Gastroesophageal sphincter (tissue), 4 donors: ENCODE measurements around the gene ARHGAP44. TPM values are rescaled to one million over a fixed set of nuclear protein-coding genes. Genes with fewer than 3 reads are reported as not detected.

ENCODE experiments used
- ATAC-seq: fragments of 150-250 bp; one replicate; pipeline ENCODE4 v1.9.1; 2016; ENCODE audit warnings: mild to moderate bottlenecking, moderate library complexity
- H3K27ac ChIP-seq, 4 donors: fragments of 200-600 bp; sonication (generic) in 3 of 4; 1 replicate in 3 of 4; 2 replicates in 1 of 4; pipeline ENCODE4 v1.5.1; 2016 to 2019
- H3K27me3 ChIP-seq: fragments of 200-600 bp; sonication (generic); one replicate; pipeline ENCODE4 v1.5.1; 2019
- H3K36me3 ChIP-seq, 2 donors: fragments of 200-600 bp; sonication (generic); one replicate each; pipeline ENCODE4 v1.5.1; 2019; ENCODE audit warnings: control low read depth in 1 of 2
- H3K4me1 ChIP-seq, 3 donors: fragments of 200-600 bp; sonication (generic); 1 replicate in 2 of 3; 2 replicates in 1 of 3; pipeline ENCODE4 v1.5.1; 2016 to 2019; ENCODE audit warnings: control low read depth in 2 of 3
- H3K4me3 ChIP-seq, 2 donors: fragments of 200-600 bp; sonication (generic); one replicate each; pipeline ENCODE4 v1.5.1; 2019; ENCODE audit warnings: mild to moderate bottlenecking in 1 of 2, moderate library complexity in 1 of 2
- H3K9me3 ChIP-seq, 3 donors: fragments of 200-600 bp; sonication (generic); one replicate each; pipeline ENCODE4 v1.5.1; 2017 to 2019; ENCODE audit warnings: control low read depth in 2 of 3
- EP300 ChIP-seq: sonication (generic); formaldehyde crosslinking; IDR thresholded peaks from one replicate; pipeline ENCODE4 v1.6.1; 2017; ENCODE audit warnings: antibody characterized with exemption, mild to moderate bottlenecking
- POLR2A ChIP-seq, 2 donors: fragments of 450-650 bp; IDR thresholded peaks; one replicate each; pipeline ENCODE4 v1.6.1; 2017; ENCODE audit warnings: antibody characterized with exemption in 2 of 2, mild to moderate bottlenecking in 2 of 2, moderate library complexity in 1 of 2
- POLR2AphosphoS5 ChIP-seq: sonication (generic); formaldehyde crosslinking; IDR thresholded peaks from one replicate; pipeline ENCODE4 v1.6.1; 2017; ENCODE audit warnings: antibody characterized with exemption
- WGBS, 2 donors: methylation state at CpG; one replicate each; pipeline ENCODE4 v1.1.5; 2018; ENCODE audit warnings: low coverage in 1 of 2; 5-methylcytosine and 5-hydroxymethylcytosine counted together
- total RNA-seq, 4 donors: library from RNA; depleted of rRNA; stranded (reverse); fragments of >200 nt; gene quantifications; one replicate each; pipeline ENCODE4 v1.1.0, GENCODE V29; 2016
- TF ChIP-seq, protein P1 (sequence below), 4 experiments: fragments of 200-600 bp in 2 of 4; fragments of 450-650 bp in 2 of 4; sonication (generic) in 1 of 4; IDR thresholded peaks; one replicate each; pipeline ENCODE4 v1.5.1; 2017 to 2019; ENCODE audit warnings: antibody characterized with exemption in 4 of 4, mild to moderate bottlenecking in 2 of 4, moderate library complexity in 2 of 4

ARHGAP44 gene
- total RNA-seq, 4 donors from 2014 or later, result 4.7 to 12.5 (median 6.5) TPM

- WGBS, 2 donors, result 58 to 66% methylated on average over 2 to 4 of the region's 6 CpGs
- H3K4me3 ChIP-seq, result no peak overlapping the region
- no peak overlapping the region for H3K27ac ChIP-seq
- peaks cover 0 to 32% (median 8%) of the 10 kb centered on the region in 3 donors for H3K4me1 ChIP-seq
- no peaks in the 10 kb centered on the region for H3K27me3 ChIP-seq
- no peaks in the 10 kb centered on the region for H3K36me3 ChIP-seq
- TF ChIP-seq POLR2A (IDR thresholded peaks at IDR 0.05) (no peak), POLR2AphosphoS5 (no peak), EP300 (no peak)
- TF ChIP-seq, protein P1, sequence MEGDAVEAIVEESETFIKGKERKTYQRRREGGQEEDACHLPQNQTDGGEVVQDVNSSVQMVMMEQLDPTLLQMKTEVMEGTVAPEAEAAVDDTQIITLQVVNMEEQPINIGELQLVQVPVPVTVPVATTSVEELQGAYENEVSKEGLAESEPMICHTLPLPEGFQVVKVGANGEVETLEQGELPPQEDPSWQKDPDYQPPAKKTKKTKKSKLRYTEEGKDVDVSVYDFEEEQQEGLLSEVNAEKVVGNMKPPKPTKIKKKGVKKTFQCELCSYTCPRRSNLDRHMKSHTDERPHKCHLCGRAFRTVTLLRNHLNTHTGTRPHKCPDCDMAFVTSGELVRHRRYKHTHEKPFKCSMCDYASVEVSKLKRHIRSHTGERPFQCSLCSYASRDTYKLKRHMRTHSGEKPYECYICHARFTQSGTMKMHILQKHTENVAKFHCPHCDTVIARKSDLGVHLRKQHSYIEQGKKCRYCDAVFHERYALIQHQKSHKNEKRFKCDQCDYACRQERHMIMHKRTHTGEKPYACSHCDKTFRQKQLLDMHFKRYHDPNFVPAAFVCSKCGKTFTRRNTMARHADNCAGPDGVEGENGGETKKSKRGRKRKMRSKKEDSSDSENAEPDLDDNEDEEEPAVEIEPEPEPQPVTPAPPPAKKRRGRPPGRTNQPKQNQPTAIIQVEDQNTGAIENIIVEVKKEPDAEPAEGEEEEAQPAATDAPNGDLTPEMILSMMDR (IDR thresholded peaks at IDR 0.05), result no peak
- no peaks in the 10 kb centered on the region for H3K9me3 ChIP-seq
- no peak for ATAC-seq
These were observed 192.9 kb downstream of the ARHGAP44 start for GRCh38 chr17:12982224-12982623.

DNA sequence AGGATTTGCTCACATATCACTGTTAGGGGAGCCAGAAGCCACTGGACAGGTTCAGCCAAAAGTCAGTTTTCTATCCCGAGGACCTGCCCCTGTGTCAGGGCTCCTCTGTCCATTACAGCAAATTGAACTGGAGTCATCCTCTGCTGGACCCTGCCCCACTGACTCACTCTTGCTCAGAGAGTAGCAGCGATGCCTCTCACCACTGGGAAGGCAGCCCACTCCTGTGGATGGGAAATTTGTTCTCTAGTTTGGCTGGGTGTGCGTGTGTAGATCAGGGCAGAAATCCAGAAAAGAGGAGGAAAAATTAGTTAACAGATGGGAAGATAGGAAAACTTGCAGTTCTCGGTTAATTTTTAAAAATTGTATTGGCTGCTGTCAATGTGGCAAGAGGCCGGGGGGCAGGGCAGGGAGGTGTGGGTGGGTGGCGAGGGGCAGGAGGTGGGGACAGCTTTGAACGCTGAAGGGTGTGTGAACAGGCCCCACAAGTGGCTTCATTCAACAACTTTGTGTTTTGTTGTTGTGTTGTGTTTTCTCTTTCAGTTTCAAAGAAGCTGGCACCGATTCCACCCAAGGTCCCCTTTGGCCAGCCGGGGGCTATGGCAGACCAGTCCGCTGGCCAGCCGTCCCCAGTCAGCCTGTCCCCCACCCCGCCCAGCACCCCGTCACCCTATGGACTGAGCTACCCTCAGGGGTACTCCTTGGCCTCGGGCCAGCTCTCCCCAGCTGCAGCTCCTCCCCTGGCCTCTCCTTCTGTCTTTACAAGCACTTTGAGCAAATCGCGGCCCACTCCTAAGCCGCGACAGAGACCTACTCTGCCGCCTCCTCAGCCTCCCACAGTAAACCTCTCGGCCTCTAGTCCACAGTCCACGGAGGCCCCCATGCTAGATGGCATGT is 194.9 kb downstream of the ARHGAP44 start:
- peak overlapping the region in 3 of 4 donors; percentile 65 to 74 (median 66) for H3K27ac ChIP-seq
- peak overlapping the region in 1 of 2 donors; percentile 23 for H3K4me3 ChIP-seq
- peak; percentile 91 for ATAC-seq

GRCh38 chr17:12985431-12986293 is 196.4 kb downstream of the ARHGAP44 start:
- TF ChIP-seq POLR2AphosphoS5, result no peak
- TF ChIP-seq EP300, result no peak
- TF ChIP-seq, protein P1 (IDR thresholded peaks at IDR 0.05), result no peak
- TF ChIP-seq POLR2A (IDR thresholded peaks at IDR 0.05), result no peak
- Histone ChIP-seq H3K4me1 (peaks cover 0 to 33% (median 8%) of the 10 kb centered on the region in 3 donors), H3K27me3 (no peaks in the 10 kb centered on the region), H3K4me3 (no peak overlapping the region), H3K36me3 (peaks cover 0 to 9% of the 10 kb centered on the region in 2 donors), H3K27ac (peak overlapping the region in 2 of 4 donors; percentile 66 to 74), H3K9me3 (no peaks in the 10 kb centered on the region)
- ATAC-seq, result no peak
- 31 to 69% methylated on average over 10 to 14 of the region's 14 CpGs for WGBS, 2 donors

More for the DNA sequence above, 194.9 kb downstream of the ARHGAP44 start:
- peak; percentile 25 for TF ChIP-seq POLR2AphosphoS5
- TF ChIP-seq EP300, result no peak
- 51 to 80% methylated on average over 1 to 16 of the region's 21 CpGs for WGBS, 2 donors
- Histone ChIP-seq H3K36me3 (no peaks in the 10 kb centered on the region), H3K9me3 (no peaks in the 10 kb centered on the region), H3K27me3 (no peaks in the 10 kb centered on the region), H3K4me1 (peaks cover 0 to 33% (median 8%) of the 10 kb centered on the region in 3 donors)

DNA sequence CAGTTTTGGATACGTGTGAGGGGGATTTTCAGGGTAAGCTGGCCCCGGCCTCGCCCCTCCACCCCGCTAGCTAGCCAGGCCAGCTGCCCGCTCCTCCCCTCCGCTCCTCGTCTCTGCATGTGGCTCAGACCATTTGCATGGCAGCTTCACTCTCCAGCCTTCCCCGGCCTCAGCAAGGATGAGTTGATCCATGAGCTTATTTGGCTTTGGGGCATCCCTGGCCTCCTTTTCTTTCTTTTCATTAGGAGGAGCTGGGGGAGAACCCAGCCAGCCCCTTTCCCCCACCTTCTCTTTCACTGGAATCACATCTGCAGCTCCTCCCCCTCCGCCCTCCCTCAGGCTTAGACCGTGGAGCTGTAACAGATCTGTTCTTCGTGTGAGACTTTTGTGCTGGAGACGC is 197.8 kb downstream of the ARHGAP44 start:
- TF ChIP-seq EP300, result no peak
- TF ChIP-seq, protein P1 (IDR thresholded peaks at IDR 0.05), result no peak
- no peak for TF ChIP-seq POLR2A (IDR thresholded peaks at IDR 0.05)
- no peak for TF ChIP-seq POLR2AphosphoS5
- 82 to 83% methylated on average over 3 to 8 of the region's 12 CpGs for WGBS, 2 donors
- H3K4me3 ChIP-seq, result no peak overlapping the region

More for the DNA sequence above, 197.8 kb downstream of the ARHGAP44 start:
- no peaks in the 10 kb centered on the region for H3K9me3 ChIP-seq
- ATAC-seq, result no peak
- H3K27ac ChIP-seq, result no peak overlapping the region
- H3K27me3 ChIP-seq, result no peaks in the 10 kb centered on the region
- H3K36me3 ChIP-seq, result peaks cover 0 to 24% of the 10 kb centered on the region in 2 donors
- H3K4me1 ChIP-seq, result peaks cover 0 to 33% (median 8%) of the 10 kb centered on the region in 3 donors
